ENCODE measurements around the gene PDSS1. TPM values are rescaled to one million over a fixed set of nuclear protein-coding genes. Genes with fewer than 3 reads are reported as not detected.
"Not testable (repeated sequence)": the region's sequence is repeated elsewhere in the genome, so short reads cannot be mapped to it uniquely, and the experiment has no call there.

PDSS1 gene, protein sequence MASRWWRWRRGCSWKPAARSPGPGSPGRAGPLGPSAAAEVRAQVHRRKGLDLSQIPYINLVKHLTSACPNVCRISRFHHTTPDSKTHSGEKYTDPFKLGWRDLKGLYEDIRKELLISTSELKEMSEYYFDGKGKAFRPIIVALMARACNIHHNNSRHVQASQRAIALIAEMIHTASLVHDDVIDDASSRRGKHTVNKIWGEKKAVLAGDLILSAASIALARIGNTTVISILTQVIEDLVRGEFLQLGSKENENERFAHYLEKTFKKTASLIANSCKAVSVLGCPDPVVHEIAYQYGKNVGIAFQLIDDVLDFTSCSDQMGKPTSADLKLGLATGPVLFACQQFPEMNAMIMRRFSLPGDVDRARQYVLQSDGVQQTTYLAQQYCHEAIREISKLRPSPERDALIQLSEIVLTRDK
- total RNA-seq = 4.5 TPM
- long read RNA-seq, transcript PDSS1-201 (12 exons, 1,626 nt) = major isoform, 11 of 15 reads
- long read RNA-seq, partial matches to known transcripts = 0 of 15 reads
- long read RNA-seq, other reads (novel, unspliced or antisense) = 4 of 15 reads

DNA sequence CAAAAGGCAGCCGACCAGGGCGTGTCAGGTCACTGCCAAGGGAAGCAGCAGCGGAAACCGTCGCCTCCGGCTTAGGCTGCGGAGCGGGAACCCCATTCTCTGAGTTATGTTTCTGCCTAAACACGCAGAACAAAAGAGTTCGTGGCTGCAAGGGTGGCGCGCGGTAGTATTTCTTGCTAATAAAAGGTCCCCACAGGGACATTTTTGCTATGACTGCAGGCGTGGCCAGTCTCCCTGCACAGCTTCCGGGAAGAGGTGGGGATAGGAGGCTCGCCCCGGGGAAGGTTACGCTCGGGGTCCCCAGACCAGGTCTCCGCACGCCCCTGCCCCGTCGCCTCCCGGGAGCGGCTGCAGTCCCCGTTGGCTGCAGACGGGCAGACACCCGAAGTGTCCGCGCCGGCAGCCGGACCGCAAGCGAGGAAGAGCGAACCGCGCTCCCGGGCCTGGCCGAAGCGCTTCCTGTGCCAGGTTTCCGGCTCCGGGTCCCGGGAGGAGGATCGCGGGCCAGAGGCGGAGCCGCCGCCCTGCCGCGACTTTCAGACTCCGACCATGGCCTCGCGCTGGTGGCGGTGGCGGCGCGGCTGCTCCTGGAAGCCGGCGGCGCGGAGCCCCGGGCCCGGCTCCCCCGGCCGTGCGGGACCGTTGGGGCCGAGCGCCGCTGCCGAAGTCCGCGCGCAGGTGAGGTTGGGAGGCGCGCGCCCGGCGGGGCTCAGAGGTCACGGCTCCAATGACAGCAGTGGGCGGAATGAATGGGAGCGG, at the start of gene PDSS1:
Gene PDSS1, plus strand, starts transcription at position 539 of the 759 bp plus-strand sequence. Its CDS starts 11 bp downstream, at position 550.
- peak; percentile 97 for ATAC-seq (ENCODE audit: poor library complexity)
- intact Hi-C loops (cut with DNase I) = no loop called here
- peak; percentile 87 for DNase-seq

DNA sequence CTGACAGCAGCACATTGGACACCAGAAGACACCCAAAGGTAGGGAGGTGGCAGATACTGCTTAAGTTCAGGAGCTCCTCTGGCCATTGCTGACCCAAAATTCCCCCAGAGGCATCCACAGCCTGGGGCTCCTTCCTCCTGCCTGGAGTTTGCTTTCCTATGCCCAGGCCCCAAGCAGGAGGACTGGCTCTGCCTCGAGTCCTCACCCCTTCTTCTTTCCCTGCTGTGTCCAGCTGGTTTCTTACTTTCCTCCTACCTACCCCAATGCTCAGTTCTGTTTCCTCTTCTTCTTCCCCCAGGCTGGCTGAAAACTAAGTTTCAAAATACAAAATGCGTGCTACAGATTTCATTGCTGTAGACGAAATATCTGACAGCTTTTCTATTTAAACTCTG, 49.3 kb upstream of the PDSS1 start:
- ATAC-seq (ENCODE audit: poor library complexity); DNase-seq; intact Hi-C loops (cut with DNase I): not testable (repeated sequence)

DNA sequence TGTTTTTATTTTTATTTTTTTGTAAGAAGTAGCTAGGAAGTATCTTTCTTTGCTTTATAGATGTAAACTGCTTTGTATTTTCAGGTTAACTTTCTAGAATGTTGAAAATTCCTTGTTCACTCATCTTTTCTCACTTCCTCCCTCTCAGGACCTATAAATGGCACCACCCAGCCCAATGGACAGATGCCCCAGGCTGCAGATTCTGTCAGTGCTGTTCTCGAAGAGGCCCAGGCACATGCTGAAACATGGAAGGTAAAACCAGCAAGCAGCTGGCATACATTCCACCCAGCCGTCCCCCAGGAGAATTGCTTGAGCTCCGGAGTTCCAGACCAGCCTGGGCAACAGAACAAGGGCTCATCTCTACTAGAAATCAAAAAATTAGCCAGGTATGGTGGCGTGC, 47.1 kb upstream of the PDSS1 start:
- DNase-seq (no peak), ATAC-seq (ENCODE audit: poor library complexity) (no peak)
- intact Hi-C loops (cut with DNase I) = no loop called here

DNA sequence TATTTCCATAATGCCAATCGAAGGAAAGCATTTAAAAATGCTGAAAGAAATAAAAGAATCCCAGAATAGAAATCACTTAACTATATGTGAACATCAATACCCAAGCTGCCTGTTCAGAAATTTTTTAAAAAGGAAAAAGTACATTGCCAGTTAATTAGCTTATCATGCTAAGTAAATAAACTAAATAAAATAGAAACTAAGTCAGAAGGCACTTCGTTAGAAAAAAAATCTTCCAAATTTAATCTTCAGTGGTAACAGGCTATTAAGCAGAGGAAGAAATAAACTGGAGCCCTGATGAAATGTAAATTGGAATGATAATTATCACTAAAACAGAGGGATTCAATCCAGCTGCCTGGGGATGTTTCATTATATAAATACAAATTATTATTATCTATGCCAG, 46.0 kb upstream of the PDSS1 start:
- DNase-seq; ATAC-seq (ENCODE audit: poor library complexity); intact Hi-C loops (cut with DNase I): not testable (repeated sequence)

DNA sequence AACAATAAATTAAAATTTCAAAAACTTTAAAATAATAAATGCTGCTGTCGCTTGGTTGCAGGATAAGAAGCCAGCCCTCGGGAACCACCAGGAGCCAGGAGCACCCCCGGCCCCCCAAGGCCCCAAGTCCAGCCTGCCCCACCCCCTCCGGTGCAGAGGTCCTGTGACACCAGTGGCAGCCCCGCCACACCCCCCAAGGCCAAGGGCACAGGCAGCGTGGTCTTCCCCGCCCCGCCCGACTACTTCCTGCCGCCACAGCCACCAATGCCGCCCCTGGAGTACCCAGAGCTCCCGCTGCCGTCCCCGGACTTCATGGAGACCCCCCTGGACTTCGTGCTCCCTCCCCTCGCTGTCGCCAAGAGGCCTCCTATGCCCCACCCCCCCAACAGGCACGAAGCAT, 44.5 kb upstream of the PDSS1 start:
- intact Hi-C loops (cut with DNase I) = no loop called here

DNA sequence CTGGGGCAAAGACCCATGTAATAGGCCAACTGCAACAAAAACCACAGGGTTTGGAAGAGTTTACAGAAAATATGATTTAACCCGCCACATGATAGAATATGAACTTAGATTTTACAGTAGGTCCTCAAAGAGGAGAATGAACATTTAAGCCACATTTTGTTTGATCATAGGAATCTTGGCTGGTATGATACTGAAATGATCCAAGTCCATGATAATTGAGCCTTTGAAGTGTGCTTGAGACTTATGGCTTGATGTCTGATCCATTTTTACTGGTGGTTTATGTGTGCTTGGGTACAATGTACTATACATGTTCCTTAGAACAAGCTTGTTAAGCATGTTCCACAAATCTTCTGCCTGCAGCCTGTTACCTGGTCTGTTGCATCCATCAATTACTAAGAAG, 41.8 kb upstream of the PDSS1 start:
- ATAC-seq (ENCODE audit: poor library complexity) (no peak), DNase-seq (no peak)
- intact Hi-C loops (cut with DNase I) = no loop called here

More for the DNA sequence above, 44.5 kb upstream of the PDSS1 start:
- ATAC-seq (ENCODE audit: poor library complexity) = no peak
- no peak for DNase-seq

DNA sequence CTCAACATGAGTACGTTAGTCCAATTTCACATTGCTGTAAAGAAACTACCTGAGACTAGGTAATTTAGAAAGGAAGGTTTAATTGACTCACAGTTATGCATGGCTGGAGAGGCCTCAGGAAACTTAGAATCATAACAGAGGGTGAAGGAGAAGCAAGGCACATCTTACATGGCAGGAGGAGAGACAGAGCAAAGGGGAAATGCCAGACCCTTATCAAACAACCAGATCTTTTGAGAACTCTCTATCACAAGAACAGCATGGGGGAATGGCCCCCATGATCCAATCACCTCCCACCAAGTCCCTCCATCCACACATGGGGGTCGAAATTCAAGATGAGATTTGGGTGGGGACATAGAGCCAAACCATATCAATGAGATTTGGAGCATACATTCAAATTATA, 34.6 kb upstream of the PDSS1 start:
- DNase-seq = no peak
- no peak for ATAC-seq (ENCODE audit: poor library complexity)
- intact Hi-C loops (cut with DNase I) = no loop called here

DNA sequence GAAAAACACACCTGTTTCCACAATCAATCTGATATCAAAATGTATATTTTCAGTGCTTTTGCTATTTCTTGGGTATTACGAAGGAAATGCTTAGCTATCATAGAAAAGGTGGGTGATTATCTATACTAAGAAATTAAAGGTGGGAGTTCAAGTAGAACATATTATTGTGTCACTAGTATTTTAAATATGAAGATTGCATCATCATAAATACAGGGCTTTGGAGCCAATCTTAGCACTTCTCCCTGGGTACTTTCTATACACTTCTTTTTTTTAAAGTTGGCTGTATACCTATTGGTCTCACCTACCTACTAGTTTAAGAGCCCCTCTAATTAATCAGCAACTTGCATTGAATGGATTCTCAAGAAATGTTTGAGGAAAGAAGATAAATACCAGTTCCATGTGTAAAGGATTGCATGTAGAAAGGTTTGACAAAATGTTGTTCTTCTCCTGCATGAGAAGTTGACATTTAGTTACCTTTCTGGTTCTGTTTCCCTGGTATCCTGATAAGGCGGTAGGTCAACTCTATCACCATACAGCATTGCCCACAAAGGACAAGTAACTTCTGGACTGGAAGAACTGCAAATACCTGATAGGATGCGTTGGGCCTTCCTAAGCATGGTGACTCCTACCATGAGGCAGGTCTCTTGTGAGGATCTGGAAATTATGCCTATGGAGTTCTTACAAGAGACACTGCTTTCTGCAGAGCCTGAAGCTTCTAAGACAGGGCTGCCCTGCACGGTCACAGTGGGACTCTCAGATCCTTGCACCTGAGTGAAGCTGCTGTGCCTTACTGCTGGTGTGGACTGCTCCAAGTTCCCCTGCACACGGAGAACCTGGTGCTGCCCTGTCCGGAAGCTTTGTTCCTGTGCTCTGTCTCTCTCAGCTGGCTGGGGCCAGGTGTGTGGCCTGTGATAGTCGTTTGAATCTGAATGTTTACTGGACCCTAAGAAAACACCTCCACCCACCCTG, 32.1 kb upstream of the PDSS1 start:
- intact Hi-C loops (cut with DNase I) = no loop called here
- DNase-seq (no peak), ATAC-seq (ENCODE audit: poor library complexity) (no peak)

DNA sequence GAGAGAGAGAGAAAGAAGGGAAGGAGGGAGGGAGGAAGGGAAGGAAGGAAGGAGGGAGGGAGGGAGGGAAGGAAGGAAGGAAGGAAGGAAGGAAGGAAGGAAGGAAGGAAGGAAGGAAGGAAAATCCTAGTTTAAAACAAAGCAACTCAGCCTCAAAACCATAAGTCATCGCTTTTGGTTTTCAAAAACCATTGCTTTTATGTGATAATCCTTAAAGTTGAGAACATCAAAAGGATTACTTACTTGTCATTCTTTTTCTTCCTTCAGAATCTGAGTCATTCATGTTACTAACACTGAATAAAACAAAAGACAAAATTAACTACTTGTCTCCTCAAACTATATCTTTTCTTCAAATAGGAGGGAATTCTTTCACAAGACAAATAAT, 21.6 kb upstream of the PDSS1 start:
- ATAC-seq (ENCODE audit: poor library complexity) = no peak
- intact Hi-C loops (cut with DNase I) = no loop called here
- no peak for DNase-seq

DNA sequence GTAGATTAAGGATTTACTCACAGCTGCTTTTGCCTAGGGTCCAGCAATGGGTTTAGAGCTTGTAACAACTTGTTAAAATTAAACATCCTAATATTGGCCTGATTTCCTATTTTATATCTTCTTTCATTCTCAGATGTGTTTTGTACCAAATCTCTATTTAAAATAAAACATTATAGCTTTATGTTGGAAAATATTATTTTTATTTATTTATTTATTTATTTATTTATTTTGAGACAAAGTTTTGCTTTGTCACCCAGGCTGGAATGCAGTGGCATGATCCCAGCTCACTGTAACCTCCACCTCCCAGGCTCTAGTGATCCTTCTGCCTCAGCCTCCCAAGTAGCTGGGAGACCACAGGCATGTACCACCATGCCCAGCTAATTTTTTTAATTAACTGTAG, 17.9 kb upstream of the PDSS1 start:
- ATAC-seq (ENCODE audit: poor library complexity) (no peak), DNase-seq (no peak)
- intact Hi-C loops (cut with DNase I) = no loop called here

DNA sequence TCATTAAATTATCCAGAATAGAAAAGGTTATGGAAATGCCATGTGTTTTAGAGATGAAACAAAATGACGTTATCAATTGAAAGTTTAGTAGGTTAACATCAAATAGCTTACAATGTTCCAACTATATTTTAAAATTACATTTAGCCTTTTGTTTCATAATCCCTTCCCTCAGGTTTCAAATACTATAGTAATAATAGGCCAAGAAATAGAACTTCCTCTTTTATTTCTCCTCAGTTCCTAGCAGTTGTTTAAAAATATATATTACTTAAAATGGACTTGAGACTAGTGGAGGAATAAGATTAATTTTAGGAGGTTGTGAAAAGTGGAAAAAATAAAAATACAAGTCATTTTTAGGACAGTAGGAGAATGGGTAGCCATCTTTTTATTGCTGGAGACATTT, 16.4 kb upstream of the PDSS1 start:
- intact Hi-C loops (cut with DNase I) = loop anchor here (5.0 kb wide), 1 partner anchor 201 kb away; no protein-coding TSS in a partner anchor
- ATAC-seq (ENCODE audit: poor library complexity) = no peak
- no peak for DNase-seq

DNA sequence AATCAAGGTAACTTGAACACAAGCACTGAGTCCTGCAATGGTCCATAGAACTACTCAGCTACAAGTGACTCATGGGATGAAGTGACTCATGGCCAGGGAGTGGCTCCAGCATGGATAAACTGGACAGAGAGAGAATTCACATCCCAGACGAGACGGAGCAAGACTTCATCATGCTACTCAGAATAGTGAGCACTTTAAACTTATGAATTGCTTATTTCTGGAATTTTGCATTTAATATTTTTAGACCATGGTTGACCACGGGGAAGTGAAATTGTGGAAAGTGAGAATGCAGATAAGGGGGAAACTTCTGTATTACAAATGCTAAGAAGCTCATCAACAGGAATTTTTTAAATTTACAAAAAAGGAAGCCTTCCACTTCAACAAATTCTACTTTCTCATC, 15.5 kb upstream of the PDSS1 start:
- not testable (repeated sequence) for DNase-seq; ATAC-seq (ENCODE audit: poor library complexity)
- intact Hi-C loops (cut with DNase I) = loop anchor here (5.0 kb wide), 1 partner anchor 200 kb away; no protein-coding TSS in a partner anchor

DNA sequence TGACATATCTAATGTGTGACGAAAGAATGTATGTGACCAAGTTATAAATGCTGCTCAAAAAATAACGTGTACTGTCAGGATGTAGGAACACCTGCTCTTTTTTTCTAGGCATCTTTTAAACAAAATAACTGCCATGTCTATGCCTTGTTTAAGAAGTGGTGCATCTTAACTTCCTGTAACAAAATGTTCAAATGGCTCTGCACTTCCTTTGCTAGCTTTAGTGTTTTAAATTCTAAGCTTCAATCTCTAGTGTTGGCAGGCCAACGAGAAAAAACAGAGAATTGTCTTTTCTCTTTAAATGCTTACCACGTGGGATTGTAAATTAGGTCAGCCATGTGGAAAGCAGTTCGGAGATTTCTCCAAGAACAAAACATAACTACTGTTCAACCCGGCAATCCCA, 14.6 kb upstream of the PDSS1 start:
- DNase-seq (no peak), ATAC-seq (ENCODE audit: poor library complexity) (no peak)
- intact Hi-C loops (cut with DNase I) = loop anchor here (5.0 kb wide), 1 partner anchor 199 kb away; no protein-coding TSS in a partner anchor

DNA sequence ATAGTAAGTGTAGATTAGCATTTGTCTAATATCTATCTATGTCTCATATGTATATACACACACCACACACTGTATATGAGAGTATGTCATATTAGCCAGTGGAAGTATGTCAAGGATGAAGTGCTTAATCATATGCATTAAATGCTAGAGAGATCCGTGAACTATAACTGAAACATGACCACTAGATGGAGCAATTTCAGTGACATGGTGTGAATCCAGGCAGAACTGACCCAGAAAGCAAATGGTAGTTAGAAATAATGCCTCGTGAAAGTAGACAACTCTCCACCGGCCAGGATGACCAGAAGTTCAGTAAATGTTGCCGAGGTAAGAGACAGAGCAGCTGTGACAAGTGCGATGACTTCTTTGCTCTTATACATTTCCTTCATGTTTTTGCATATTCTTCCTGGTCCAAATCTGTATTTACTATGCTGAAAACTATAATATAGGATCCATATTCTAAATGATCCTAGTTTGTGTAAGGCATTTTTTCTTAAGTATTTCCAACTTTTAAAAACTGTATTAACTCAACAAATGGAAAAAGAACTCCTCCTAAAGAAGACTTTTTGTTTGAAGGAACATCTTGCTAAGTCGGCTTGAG, 12.7 kb upstream of the PDSS1 start:
- peak; percentile 88 for ATAC-seq (ENCODE audit: poor library complexity)
- intact Hi-C loops (cut with DNase I) = loop anchor here (5.0 kb wide), 1 partner anchor 198 kb away; no protein-coding TSS in a partner anchor
- not testable (repeated sequence) for DNase-seq

DNA sequence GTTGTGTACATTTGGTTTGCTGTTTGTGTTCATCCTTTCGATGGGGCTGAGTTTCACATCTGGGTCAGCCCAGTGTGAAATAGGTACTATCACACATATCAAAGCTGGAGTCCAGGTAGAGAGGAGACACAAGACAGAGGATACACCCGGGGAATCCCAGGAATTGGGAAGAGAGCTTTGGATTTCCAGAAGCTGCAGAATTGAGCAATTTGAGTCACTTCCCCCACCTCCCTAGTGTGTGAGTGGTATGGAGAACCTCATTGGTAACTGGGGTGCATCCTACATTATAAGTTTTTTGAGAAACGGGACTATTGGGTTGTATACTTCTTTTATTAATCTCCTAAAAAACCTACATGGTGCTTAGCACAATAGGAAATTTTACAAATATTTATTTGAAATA, 12.1 kb upstream of the PDSS1 start:
- intact Hi-C loops (cut with DNase I) = no loop called here
- DNase-seq = no peak
- no peak for ATAC-seq (ENCODE audit: poor library complexity)

DNA sequence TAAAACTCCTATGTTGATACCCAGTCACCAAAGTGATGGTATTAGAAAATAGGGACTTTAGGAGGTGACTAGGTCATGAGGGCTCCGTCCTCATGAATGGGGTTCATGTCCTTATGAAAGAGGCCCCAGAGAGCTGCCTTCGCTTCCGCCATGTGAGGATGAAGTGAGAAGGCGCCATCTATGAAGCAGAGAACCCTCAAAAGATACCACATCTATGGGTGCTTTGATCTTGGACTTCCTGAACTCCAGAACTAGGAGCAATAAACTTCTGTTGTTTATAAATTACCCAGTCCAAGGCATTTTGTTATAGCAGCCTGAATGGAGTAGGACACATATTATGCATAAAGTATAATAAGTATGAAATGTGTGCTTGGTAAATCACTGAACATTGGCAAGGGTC, 8.1 kb upstream of the PDSS1 start:
- intact Hi-C loops (cut with DNase I) = no loop called here
- DNase-seq = no peak
- ATAC-seq (ENCODE audit: poor library complexity) = no peak

DNA sequence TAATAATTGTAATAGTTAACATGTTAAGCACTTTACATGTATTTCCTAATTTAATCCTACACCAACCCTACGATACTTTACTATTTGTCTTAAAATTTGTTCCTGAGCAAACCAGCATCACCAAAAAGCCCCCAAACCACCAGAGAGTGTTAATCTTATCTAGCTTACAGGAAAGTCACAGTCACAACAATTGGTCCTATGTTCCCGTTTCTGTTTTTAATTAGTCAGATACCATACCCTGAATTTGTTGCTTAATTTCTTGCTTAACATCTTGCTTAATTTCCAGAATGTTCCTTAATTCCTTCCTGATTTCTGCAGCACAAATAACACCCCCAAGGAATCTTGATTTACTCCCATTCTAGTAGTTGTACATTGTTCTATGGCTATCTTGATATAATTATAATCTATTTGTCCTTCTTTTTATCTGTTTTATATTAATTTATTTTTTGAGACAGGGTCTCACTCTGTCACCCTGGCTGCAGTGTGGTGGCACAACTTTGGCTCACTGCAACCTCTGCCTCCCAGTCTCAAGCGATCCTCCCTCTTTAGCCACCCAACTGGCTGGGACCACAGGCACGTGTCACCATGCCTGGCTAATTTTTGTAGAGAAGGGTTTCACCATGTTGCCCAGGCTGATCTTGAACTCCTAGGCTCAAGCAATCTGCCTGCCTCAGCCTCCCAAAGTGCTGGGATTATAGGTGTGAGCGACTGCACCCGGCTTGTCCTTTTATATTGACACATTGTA, 6.6 kb upstream of the PDSS1 start:
- intact Hi-C loops (cut with DNase I) = no loop called here
- DNase-seq = no peak

More for the DNA sequence above, 6.6 kb upstream of the PDSS1 start:
- no peak for ATAC-seq (ENCODE audit: poor library complexity)
